SU-DHL-6 (cell line): Measurements from ENCODE around the gene ABCA3.

Experiments
- H2AFZ ChIP-seq: fragments of 200-600 bp; sonication (generic); 2 replicates; pipeline ENCODE4 v1.6.1; 2014; ENCODE audit warnings: low read depth, mild to moderate bottlenecking, moderate library complexity, mixed read lengths, antibody characterized with exemption, low read length; ENCODE audit not compliant: severe bottlenecking
- H3F3A ChIP-seq: fragments of 200-600 bp; shearing (Covaris generic); 2 replicates; pipeline ENCODE4 v1.6.0; 2016; ENCODE audit warnings: antibody characterized with exemption, mild to moderate bottlenecking; ENCODE audit not compliant: insufficient read depth
- H3K27ac ChIP-seq: fragments of 200-600 bp; sonication (generic); 2 replicates; pipeline ENCODE4 v1.5.1; 2016; ENCODE audit warnings: low read depth, mild to moderate bottlenecking, low read length, moderate library complexity, mixed read lengths
- H3K27me3 ChIP-seq: fragments of 200-600 bp; sonication (generic), shearing (Covaris generic); 2 replicates; pipeline ENCODE4 v1.6.0; 2014; ENCODE audit warnings: mild to moderate bottlenecking, low read length
- H3K36me3 ChIP-seq: fragments of 200-600 bp; sonication (generic); 2 replicates; pipeline ENCODE4 v1.6.1; 2014; ENCODE audit warnings: mild to moderate bottlenecking, low read length, mixed read lengths
- H3K4me2 ChIP-seq: fragments of 300-600, 200-600 bp; shearing (Covaris generic), sonication (generic); 2 replicates; pipeline ENCODE4 v1.6.0; 2014; ENCODE audit warnings: low read length, low read depth, mild to moderate bottlenecking; ENCODE audit not compliant: poor library complexity, severe bottlenecking
- H3K4me3 ChIP-seq: fragments of 200-600 bp; sonication (generic); 2 replicates; pipeline ENCODE4 v1.5.1; 2014; ENCODE audit warnings: antibody characterized with exemption, low read length, mild to moderate bottlenecking, mixed read lengths; ENCODE audit not compliant: insufficient read depth, poor library complexity, severe bottlenecking
- H3K79me2 ChIP-seq: fragments of 200-600 bp; sonication (generic); 2 replicates; pipeline ENCODE4 v1.6.1; 2014; ENCODE audit warnings: mild to moderate bottlenecking, low read length, moderate library complexity; ENCODE audit not compliant: insufficient read depth
- H3K9ac ChIP-seq: fragments of 200-600 bp; sonication (generic); 2 replicates; pipeline ENCODE4 v1.7.0; 2014; ENCODE audit warnings: mild to moderate bottlenecking, low read length
- H3K9me2 ChIP-seq: fragments of 200-600 bp; sonication (generic); replicated peaks from 2 replicates; pipeline ENCODE4 v1.6.1; 2014; ENCODE audit warnings: low read length; ENCODE audit not compliant: insufficient read depth
- H3K9me3 ChIP-seq: fragments of 200-600 bp; sonication (generic); 2 replicates; pipeline ENCODE4 v1.6.1; 2014; ENCODE audit warnings: low read length, mixed read lengths; ENCODE audit not compliant: insufficient read depth
- H4K20me1 ChIP-seq: fragments of 200-600 bp; sonication (generic); 2 replicates; pipeline ENCODE4 v1.6.1; 2014; ENCODE audit warnings: low read depth, mild to moderate bottlenecking, antibody characterized with exemption, low read length, moderate library complexity, mixed read lengths
- CTCF ChIP-seq: fragments of 200-600 bp; sonication (generic); IDR thresholded peaks from one replicate; pipeline ENCODE4 v1.5.1; 2017; ENCODE audit warnings: antibody characterized with exemption, mild to moderate bottlenecking, low read length, moderate library complexity; ENCODE audit not compliant: insufficient read depth, poor library complexity, severe bottlenecking
- EZH2phosphoT487 ChIP-seq: fragments of 200-600 bp; sonication (generic), shearing (Covaris generic); conservative IDR thresholded peaks from 2 replicates; pipeline ENCODE4 v1.6.1; 2018; ENCODE audit warnings: mild to moderate bottlenecking, antibody characterized with exemption, low read length, moderate library complexity, mixed read lengths

The ABCA3 gene

GRCh38 chr16:2333772-2334379 is 6.7 kb downstream of the ABCA3 start:
- Histone ChIP-seq H3K4me2 (no peak overlapping the region), H3K9me3 (no peaks in the 10 kb centered on the region), H2AFZ (no peak overlapping the region), H4K20me1 (no peaks in the 10 kb centered on the region), H3K27ac (no peak overlapping the region), H3K79me2 (no peaks in the 10 kb centered on the region), H3K9me2 (no peaks in the 10 kb centered on the region), H3K36me3 (no peaks in the 10 kb centered on the region), H3K27me3 (no peaks in the 10 kb centered on the region), H3F3A (no peaks in the 10 kb centered on the region), H3K4me3 (no peak overlapping the region), H3K9ac (no peak overlapping the region)
- TF ChIP-seq EZH2phosphoT487 (no peak), CTCF (no peak)

GRCh38 chr16:2333231-2333630 is 7.3 kb downstream of the ABCA3 start:
- no peak overlapping the region for H3K4me3 ChIP-seq
- no peak overlapping the region for H3K27ac ChIP-seq
- H3K36me3 ChIP-seq: no peaks in the 10 kb centered on the region
- no peaks in the 10 kb centered on the region for H4K20me1 ChIP-seq
- no peaks in the 10 kb centered on the region for H3K9me2 ChIP-seq
- no peak overlapping the region for H3K9ac ChIP-seq
- no peaks in the 10 kb centered on the region for H3K79me2 ChIP-seq
- no peak overlapping the region for H2AFZ ChIP-seq
- H3K9me3 ChIP-seq: no peaks in the 10 kb centered on the region
- no peaks in the 10 kb centered on the region for H3K27me3 ChIP-seq
- no peak overlapping the region for H3K4me2 ChIP-seq
- TF ChIP-seq EZH2phosphoT487: no peak
- TF ChIP-seq CTCF: no peak
- no peaks in the 10 kb centered on the region for H3F3A ChIP-seq

GRCh38 chr16:2331931-2332267 is 8.6 kb downstream of the ABCA3 start:
- Histone ChIP-seq H2AFZ (no peak overlapping the region), H3K4me2 (no peak overlapping the region), H3K4me3 (no peak overlapping the region), H3K27me3 (no peaks in the 10 kb centered on the region), H3K9me2 (no peaks in the 10 kb centered on the region), H3K27ac (no peak overlapping the region), H3K36me3 (no peaks in the 10 kb centered on the region), H3K79me2 (no peaks in the 10 kb centered on the region), H4K20me1 (no peaks in the 10 kb centered on the region), H3K9me3 (no peaks in the 10 kb centered on the region), H3F3A (no peaks in the 10 kb centered on the region), H3K9ac (no peak overlapping the region)
- TF ChIP-seq CTCF (no peak), EZH2phosphoT487 (no peak)
